Skeletal muscle satellite cell (primary cell): ENCODE results near the gene ESD.
"Not testable (repeated sequence)": the region's sequence is repeated elsewhere in the genome, so short reads cannot be mapped to it uniquely, and the experiment has no call there.

ENCODE experiments used
- H3K27me3 ChIP-seq: 2 replicates; pipeline ENCODE4 v1.7.0; 2013; ENCODE audit warnings: low read length; ENCODE audit not compliant: control insufficient read depth, insufficient read depth
- H3K36me3 ChIP-seq: 2 replicates; pipeline ENCODE4 v1.7.0; 2013; ENCODE audit warnings: mild to moderate bottlenecking, control low read depth, low read length; ENCODE audit not compliant: insufficient read depth
- H3K4me1 ChIP-seq: 2 replicates; pipeline ENCODE4 v1.7.0; 2013; ENCODE audit warnings: low read length; ENCODE audit not compliant: control insufficient read depth, insufficient read depth
- H3K4me2 ChIP-seq: 2 replicates; pipeline ENCODE4 v1.7.0; 2013; ENCODE audit warnings: mild to moderate bottlenecking, low read length
- H3K4me3 ChIP-seq: 2 replicates; pipeline ENCODE4 v1.7.0; 2013; ENCODE audit warnings: low read length
- H3K9ac ChIP-seq: 2 replicates; pipeline ENCODE4 v1.7.0; 2013; ENCODE audit warnings: mild to moderate bottlenecking, low read depth, low read length, moderate library complexity
- H3K9me3 ChIP-seq: replicated peaks from 2 replicates; pipeline ENCODE4 v1.7.0; 2013; ENCODE audit warnings: mild to moderate bottlenecking, control low read depth, low read length

Gene ESD

GRCh38 chr13:46816371-46816770 is 19.4 kb upstream of the ESD start:
- Histone ChIP-seq H3K9ac (no peak overlapping the region), H3K9me3 (no peaks in the 10 kb centered on the region), H3K4me3 (no peak overlapping the region), H3K4me2 (no peak overlapping the region), H3K4me1 (no peaks in the 10 kb centered on the region), H3K36me3 (no peaks in the 10 kb centered on the region), H3K27me3 (no peaks in the 10 kb centered on the region)

GRCh38 chr13:46812301-46812797 is 15.4 kb upstream of the ESD start:
- no peaks in the 10 kb centered on the region for H3K27me3 ChIP-seq
- H3K9me3 ChIP-seq: no peaks in the 10 kb centered on the region
- H3K4me3 ChIP-seq: no peak overlapping the region
- H3K4me2 ChIP-seq: no peak overlapping the region
- no peak overlapping the region for H3K9ac ChIP-seq
- peaks cover 10% of the 10 kb centered on the region for H3K4me1 ChIP-seq
- no peaks in the 10 kb centered on the region for H3K36me3 ChIP-seq

- H3K4me2 ChIP-seq: peak overlapping the region; percentile 14
- no peaks in the 10 kb centered on the region for H3K36me3 ChIP-seq
- no peak overlapping the region for H3K4me3 ChIP-seq
- no peak overlapping the region for H3K9ac ChIP-seq
- no peaks in the 10 kb centered on the region for H3K27me3 ChIP-seq
- peaks cover 10% of the 10 kb centered on the region for H3K4me1 ChIP-seq
- H3K9me3 ChIP-seq: no peaks in the 10 kb centered on the region
Observed at GRCh38 chr13:46810440-46810839, 13.5 kb upstream of the ESD start.

GRCh38 chr13:46804921-46805320 is 8.0 kb upstream of the ESD start:
- peaks cover 35% of the 10 kb centered on the region for H3K4me1 ChIP-seq
- H3K36me3 ChIP-seq, H3K9me3 ChIP-seq, H3K4me2 ChIP-seq, H3K4me3 ChIP-seq, H3K27me3 ChIP-seq: not testable (repeated sequence)
- H3K9ac ChIP-seq: peak overlapping the region; percentile 47

- Histone ChIP-seq H3K4me3 (no peak overlapping the region), H3K27me3 (no peaks in the 10 kb centered on the region), H3K9ac (peak overlapping the region; percentile 47), H3K4me2 (no peak overlapping the region), H3K9me3 (no peaks in the 10 kb centered on the region), H3K4me1 (peaks cover 34% of the 10 kb centered on the region), H3K36me3 (no peaks in the 10 kb centered on the region)
Observed at GRCh38 chr13:46804391-46804815, 7.4 kb upstream of the ESD start.

- Histone ChIP-seq H3K9ac (peak overlapping the region; percentile 67), H3K4me1 (peaks cover 34% of the 10 kb centered on the region), H3K9me3 (no peaks in the 10 kb centered on the region), H3K36me3 (no peaks in the 10 kb centered on the region), H3K4me3 (peak overlapping the region; percentile 18), H3K27me3 (no peaks in the 10 kb centered on the region), H3K4me2 (peak overlapping the region; percentile 61)
Observed at GRCh38 chr13:46803586-46803985, 6.6 kb upstream of the ESD start.

- Histone ChIP-seq H3K36me3 (no peaks in the 10 kb centered on the region), H3K4me1 (peaks cover 43% of the 10 kb centered on the region), H3K27me3 (no peaks in the 10 kb centered on the region), H3K9me3 (no peaks in the 10 kb centered on the region), H3K4me2 (peak overlapping the region; percentile 7), H3K4me3 (no peak overlapping the region), H3K9ac (no peak overlapping the region)
Observed at GRCh38 chr13:46801858-46802257, 4.9 kb upstream of the ESD start.

GRCh38 chr13:46799139-46799538 is 2.2 kb upstream of the ESD start:
- Histone ChIP-seq H3K27me3 (no peaks in the 10 kb centered on the region), H3K9me3 (no peaks in the 10 kb centered on the region), H3K4me1 (peaks cover 54% of the 10 kb centered on the region), H3K4me3 (no peak overlapping the region), H3K9ac (no peak overlapping the region), H3K4me2 (no peak overlapping the region), H3K36me3 (no peaks in the 10 kb centered on the region)

GRCh38 chr13:46797501-46798237 is 708 bp upstream of the ESD start:
- H3K9me3 ChIP-seq: no peaks in the 10 kb centered on the region
- H3K4me2 ChIP-seq: peak overlapping the region; percentile 78
- H3K27me3 ChIP-seq: no peaks in the 10 kb centered on the region
- peak overlapping the region; percentile 85 for H3K4me3 ChIP-seq
- no peaks in the 10 kb centered on the region for H3K36me3 ChIP-seq
- peaks cover 43% of the 10 kb centered on the region for H3K4me1 ChIP-seq
- peak overlapping the region; percentile 96 for H3K9ac ChIP-seq

- Histone ChIP-seq H3K9ac (peak overlapping the region; percentile 96), H3K9me3 (no peaks in the 10 kb centered on the region), H3K4me3 (peak overlapping the region; percentile 85), H3K4me1 (peaks cover 30% of the 10 kb centered on the region), H3K4me2 (peak overlapping the region; percentile 78), H3K36me3 (peaks cover 5% of the 10 kb centered on the region), H3K27me3 (no peaks in the 10 kb centered on the region)
Observed at GRCh38 chr13:46796129-46796514, 839 bp downstream of the ESD start.

- Histone ChIP-seq H3K36me3 (peaks cover 13% of the 10 kb centered on the region), H3K9me3 (no peaks in the 10 kb centered on the region), H3K4me1 (peaks cover 30% of the 10 kb centered on the region), H3K4me2 (peak overlapping the region; percentile 78), H3K27me3 (no peaks in the 10 kb centered on the region), H3K4me3 (no peak overlapping the region), H3K9ac (peak overlapping the region; percentile 5)
Observed at GRCh38 chr13:46795321-46795720, 1.6 kb downstream of the ESD start.

- Histone ChIP-seq H3K36me3 (peaks cover 66% of the 10 kb centered on the region), H3K4me3 (no peak overlapping the region), H3K4me1 (peaks cover 8% of the 10 kb centered on the region), H3K4me2 (no peak overlapping the region), H3K27me3 (no peaks in the 10 kb centered on the region), H3K9ac (no peak overlapping the region), H3K9me3 (no peaks in the 10 kb centered on the region)
Observed at GRCh38 chr13:46783504-46783903, 13.5 kb downstream of the ESD start.
